ENCODE measurements around the gene FRMPD1. TPM values are rescaled to one million over a fixed set of nuclear protein-coding genes. Genes with fewer than 3 reads are reported as not detected.

Gene FRMPD1
- total RNA-seq, 1 donor = not detected

GRCh38 chr9:37643214-37643613 is 7.5 kb upstream of the FRMPD1 start:
- Histone ChIP-seq H3K4me3 (ENCODE audit: low read length) (no peak overlapping the region), H3K9me3 (ENCODE audit: low read depth, low read length) (no peaks in the 10 kb centered on the region), H3K27me3 (ENCODE audit: insufficient read depth, low read length) (peaks cover 15% of the 10 kb centered on the region), H3K4me1 (ENCODE audit: insufficient read depth, low read length) (no peaks in the 10 kb centered on the region)

DNA sequence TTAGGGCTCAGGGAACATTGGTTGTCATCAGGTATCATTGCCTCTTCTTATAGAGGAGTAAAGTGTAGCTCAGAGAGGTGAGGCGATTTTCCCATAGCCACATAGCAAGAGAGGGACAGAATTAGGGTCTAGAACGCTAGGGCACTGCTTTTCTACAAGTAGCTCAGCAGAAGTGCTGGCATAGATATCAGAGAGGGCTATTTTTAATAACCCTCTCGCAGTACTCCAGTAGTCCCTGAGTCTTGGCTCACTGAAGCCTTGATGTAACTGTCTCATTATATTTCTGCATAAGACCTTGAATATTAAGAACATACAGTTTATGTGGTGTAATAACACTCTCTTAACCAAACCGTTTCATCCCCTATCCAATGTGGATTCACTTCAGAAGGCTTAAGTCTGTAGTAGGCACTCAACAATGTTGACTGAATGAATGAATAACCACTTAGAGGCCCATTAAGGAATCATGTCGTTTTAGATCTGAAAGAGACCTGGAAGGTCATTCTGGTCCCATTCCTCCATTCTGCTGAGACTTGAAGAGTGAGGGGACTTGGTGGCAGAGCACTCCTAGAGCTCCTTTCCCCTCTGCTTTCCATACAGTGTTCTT is 4.7 kb upstream of the FRMPD1 start:
- H3K9me3 ChIP-seq (ENCODE audit: low read depth, low read length) = no peaks in the 10 kb centered on the region
- peaks cover 36% of the 10 kb centered on the region for H3K27me3 ChIP-seq (ENCODE audit: insufficient read depth, low read length)
- H3K4me3 ChIP-seq (ENCODE audit: low read length) = no peak overlapping the region
- peaks cover 4% of the 10 kb centered on the region for H3K4me1 ChIP-seq (ENCODE audit: insufficient read depth, low read length)

DNA sequence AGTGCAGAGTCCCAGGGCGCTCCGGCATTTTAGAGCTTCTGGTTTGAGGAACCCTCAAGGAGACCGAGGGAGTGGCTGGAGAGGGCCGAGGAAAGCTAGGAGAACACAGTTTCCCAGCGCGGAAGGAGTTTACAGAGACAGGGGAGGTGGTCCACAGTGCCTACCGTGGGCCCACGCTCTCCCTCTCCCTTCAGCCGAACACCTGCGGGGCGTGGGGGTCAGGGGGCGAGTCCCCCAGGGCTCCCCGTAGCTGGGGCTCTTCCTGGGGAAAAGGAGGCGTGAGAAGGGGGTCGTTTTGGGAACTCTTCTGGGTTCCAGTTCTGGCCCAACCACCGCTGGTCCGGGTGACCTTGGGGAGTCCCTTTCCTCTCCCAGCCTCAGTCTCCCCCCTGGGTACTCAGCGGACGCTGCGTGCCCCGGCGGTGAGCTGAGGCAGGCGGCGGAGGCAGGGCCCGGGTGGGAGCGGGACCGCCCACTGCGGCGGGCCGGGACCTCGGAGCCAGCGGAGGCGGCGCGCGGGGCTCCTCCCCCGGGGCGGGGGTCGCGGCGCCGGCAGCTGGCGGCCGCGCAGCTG is 368 bp upstream of the FRMPD1 start:
- Histone ChIP-seq H3K4me1 (ENCODE audit: insufficient read depth, low read length) (peaks cover 10% of the 10 kb centered on the region), H3K27me3 (ENCODE audit: insufficient read depth, low read length) (peaks cover 58% of the 10 kb centered on the region), H3K9me3 (ENCODE audit: low read depth, low read length) (no peaks in the 10 kb centered on the region), H3K4me3 (ENCODE audit: low read length) (no peak overlapping the region)

GRCh38 chr9:37652261-37652660 is 1.5 kb downstream of the FRMPD1 start:
- Histone ChIP-seq H3K4me1 (ENCODE audit: insufficient read depth, low read length) (peaks cover 10% of the 10 kb centered on the region), H3K4me3 (ENCODE audit: low read length) (no peak overlapping the region), H3K9me3 (ENCODE audit: low read depth, low read length) (no peaks in the 10 kb centered on the region), H3K27me3 (ENCODE audit: insufficient read depth, low read length) (peaks cover 59% of the 10 kb centered on the region)

DNA sequence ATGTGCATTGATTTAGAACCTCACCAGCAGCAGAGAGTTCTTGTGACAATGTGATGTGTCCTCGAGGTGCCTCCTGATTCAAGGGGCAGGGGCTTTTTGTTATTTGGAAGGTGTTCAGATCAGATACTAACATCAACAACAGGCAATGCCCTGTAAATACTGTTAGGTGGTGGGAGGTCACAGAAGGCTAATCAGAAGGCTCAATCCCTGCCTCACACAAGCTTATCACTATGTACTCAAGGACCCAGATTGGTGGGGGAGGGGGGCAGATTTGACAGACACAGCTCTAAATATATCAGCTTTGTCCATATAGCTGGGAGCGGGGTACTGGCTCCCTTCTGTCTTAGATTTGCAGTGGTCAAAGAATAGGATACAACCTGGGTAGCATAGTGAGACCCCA is 2.6 kb downstream of the FRMPD1 start:
- peaks cover 55% of the 10 kb centered on the region for H3K27me3 ChIP-seq (ENCODE audit: insufficient read depth, low read length)
- peaks cover 10% of the 10 kb centered on the region for H3K4me1 ChIP-seq (ENCODE audit: insufficient read depth, low read length)
- no peaks in the 10 kb centered on the region for H3K9me3 ChIP-seq (ENCODE audit: low read depth, low read length)
- no peak overlapping the region for H3K4me3 ChIP-seq (ENCODE audit: low read length)

DNA sequence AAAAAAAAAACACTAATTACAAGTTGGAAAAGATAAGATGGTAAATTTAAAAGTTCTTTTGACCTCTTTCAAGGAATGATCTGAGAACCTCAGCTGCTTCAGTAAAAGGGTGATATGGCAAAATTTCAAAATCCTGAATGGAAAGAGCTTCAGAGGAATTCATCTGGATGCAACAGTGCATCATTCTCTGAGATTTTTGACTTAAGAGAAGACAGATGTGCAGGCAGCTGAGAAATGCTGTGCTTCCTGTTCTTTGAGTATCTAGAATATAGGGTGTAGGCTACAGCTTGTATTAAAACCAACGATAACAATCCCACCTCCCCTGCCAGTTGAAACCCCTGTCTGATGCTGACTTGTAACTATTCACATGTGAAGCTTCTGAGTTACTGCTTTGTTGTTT is 6.2 kb downstream of the FRMPD1 start:
- H3K4me3 ChIP-seq (ENCODE audit: low read length) = no peak overlapping the region
- H3K4me1 ChIP-seq (ENCODE audit: insufficient read depth, low read length) = no peaks in the 10 kb centered on the region
- H3K9me3 ChIP-seq (ENCODE audit: low read depth, low read length) = no peaks in the 10 kb centered on the region
- peaks cover 27% of the 10 kb centered on the region for H3K27me3 ChIP-seq (ENCODE audit: insufficient read depth, low read length)

DNA sequence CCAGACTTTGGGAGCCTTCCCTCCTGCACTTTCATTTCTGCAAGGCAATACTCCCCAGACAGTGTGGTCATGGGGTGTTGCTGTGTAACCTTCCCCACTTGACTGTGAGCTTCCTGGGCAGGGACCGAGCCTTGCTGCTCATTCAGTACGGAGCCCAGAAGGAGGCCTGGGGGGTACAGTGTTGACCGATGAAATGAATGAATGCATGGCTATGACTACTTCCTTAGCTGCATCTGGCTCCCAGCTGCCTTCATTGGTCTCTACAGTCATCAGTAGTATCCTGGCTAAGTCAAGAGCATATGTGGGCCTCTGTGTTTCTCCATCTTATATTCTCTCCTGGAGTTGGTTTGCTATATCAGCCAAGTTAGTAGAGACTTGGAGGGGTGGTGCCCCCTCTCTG is 9.9 kb downstream of the FRMPD1 start:
- Histone ChIP-seq H3K27me3 (ENCODE audit: insufficient read depth, low read length) (peaks cover 2% of the 10 kb centered on the region), H3K4me3 (ENCODE audit: low read length) (no peak overlapping the region), H3K4me1 (ENCODE audit: insufficient read depth, low read length) (no peaks in the 10 kb centered on the region), H3K9me3 (ENCODE audit: low read depth, low read length) (no peaks in the 10 kb centered on the region)

GRCh38 chr9:37663926-37664325 is 13.2 kb downstream of the FRMPD1 start:
- H3K27me3 ChIP-seq (ENCODE audit: insufficient read depth, low read length) = no peaks in the 10 kb centered on the region
- H3K4me1 ChIP-seq (ENCODE audit: insufficient read depth, low read length) = no peaks in the 10 kb centered on the region
- H3K9me3 ChIP-seq (ENCODE audit: low read depth, low read length) = no peaks in the 10 kb centered on the region
- H3K4me3 ChIP-seq (ENCODE audit: low read length) = no peak overlapping the region

GRCh38 chr9:37667706-37668105 is 17.0 kb downstream of the FRMPD1 start:
- H3K9me3 ChIP-seq (ENCODE audit: low read depth, low read length) = no peaks in the 10 kb centered on the region
- no peaks in the 10 kb centered on the region for H3K27me3 ChIP-seq (ENCODE audit: insufficient read depth, low read length)
- no peaks in the 10 kb centered on the region for H3K4me1 ChIP-seq (ENCODE audit: insufficient read depth, low read length)
- H3K4me3 ChIP-seq (ENCODE audit: low read length) = no peak overlapping the region

- Histone ChIP-seq H3K4me3 (ENCODE audit: low read length) (no peak overlapping the region), H3K9me3 (ENCODE audit: low read depth, low read length) (no peaks in the 10 kb centered on the region), H3K4me1 (ENCODE audit: insufficient read depth, low read length) (no peaks in the 10 kb centered on the region), H3K27me3 (ENCODE audit: insufficient read depth, low read length) (no peaks in the 10 kb centered on the region)
Observed at GRCh38 chr9:37668116-37668601, 17.4 kb downstream of the FRMPD1 start.

DNA sequence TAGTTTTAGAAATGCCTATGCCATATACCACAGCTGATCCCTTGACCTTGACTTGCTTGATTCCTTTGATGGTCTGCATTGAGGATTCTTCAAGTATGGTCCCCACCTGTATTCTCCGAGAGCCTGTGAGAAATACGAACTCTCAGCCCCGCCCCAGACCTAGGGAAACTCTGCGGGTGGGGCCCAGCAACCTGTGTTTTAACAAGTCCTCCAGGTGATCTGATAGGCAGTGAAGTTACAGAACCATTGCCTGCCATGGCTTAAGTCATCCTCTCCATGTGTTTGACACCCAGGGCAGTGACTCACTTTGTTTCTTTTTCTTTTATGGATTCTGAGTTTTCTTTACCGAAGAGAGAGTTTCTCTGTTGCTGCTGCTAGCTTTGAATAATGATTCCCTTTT is 18.5 kb downstream of the FRMPD1 start:
- no peak overlapping the region for H3K4me3 ChIP-seq (ENCODE audit: low read length)
- no peaks in the 10 kb centered on the region for H3K4me1 ChIP-seq (ENCODE audit: insufficient read depth, low read length)
- no peaks in the 10 kb centered on the region for H3K9me3 ChIP-seq (ENCODE audit: low read depth, low read length)
- H3K27me3 ChIP-seq (ENCODE audit: insufficient read depth, low read length) = no peaks in the 10 kb centered on the region

DNA sequence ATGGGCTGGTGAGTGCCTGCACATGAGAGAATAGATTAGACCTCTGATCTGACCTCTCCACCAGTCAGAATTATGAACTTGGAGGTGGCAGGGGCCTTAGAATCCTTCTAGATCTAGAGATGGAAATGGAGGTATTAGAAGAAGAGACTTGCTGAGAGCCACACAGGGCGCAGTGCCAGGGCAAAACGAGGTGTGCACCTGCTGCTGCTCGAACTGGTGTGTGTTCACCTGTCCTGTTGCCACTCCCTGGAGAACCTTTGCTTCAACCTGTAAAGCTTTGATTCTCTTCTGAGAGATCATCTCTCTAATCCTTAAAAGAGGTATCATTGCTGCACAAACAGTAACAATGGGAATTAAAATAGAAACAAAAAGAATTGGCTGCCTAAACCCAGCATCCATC is 24.9 kb downstream of the FRMPD1 start:
- H3K4me3 ChIP-seq (ENCODE audit: low read length) = no peak overlapping the region
- no peaks in the 10 kb centered on the region for H3K4me1 ChIP-seq (ENCODE audit: insufficient read depth, low read length)
- no peaks in the 10 kb centered on the region for H3K9me3 ChIP-seq (ENCODE audit: low read depth, low read length)
- H3K27me3 ChIP-seq (ENCODE audit: insufficient read depth, low read length) = no peaks in the 10 kb centered on the region

DNA sequence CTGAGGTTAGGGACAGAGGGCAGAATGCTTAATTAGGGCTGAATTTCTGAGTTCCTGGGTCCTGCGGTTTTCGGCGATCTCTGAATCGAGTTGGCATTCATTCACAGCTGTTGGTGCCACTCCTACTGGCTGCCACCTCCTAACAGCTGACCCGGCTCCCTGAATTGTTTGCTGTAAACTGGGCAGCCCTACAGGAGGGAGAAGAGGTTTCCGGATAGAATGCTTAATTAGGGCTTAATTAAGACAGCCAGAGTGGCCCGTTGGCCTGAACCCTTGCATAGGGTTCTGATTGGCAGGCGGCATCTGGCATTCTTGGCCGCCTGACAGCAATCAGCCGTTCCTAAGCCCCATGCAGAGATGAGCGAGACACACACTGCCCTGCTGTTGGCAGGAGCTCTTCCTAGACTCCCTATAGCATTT is 25.7 kb downstream of the FRMPD1 start:
- H3K27me3 ChIP-seq (ENCODE audit: insufficient read depth, low read length) = no peaks in the 10 kb centered on the region
- no peak overlapping the region for H3K4me3 ChIP-seq (ENCODE audit: low read length)
- no peaks in the 10 kb centered on the region for H3K4me1 ChIP-seq (ENCODE audit: insufficient read depth, low read length)
- no peaks in the 10 kb centered on the region for H3K9me3 ChIP-seq (ENCODE audit: low read depth, low read length)

DNA sequence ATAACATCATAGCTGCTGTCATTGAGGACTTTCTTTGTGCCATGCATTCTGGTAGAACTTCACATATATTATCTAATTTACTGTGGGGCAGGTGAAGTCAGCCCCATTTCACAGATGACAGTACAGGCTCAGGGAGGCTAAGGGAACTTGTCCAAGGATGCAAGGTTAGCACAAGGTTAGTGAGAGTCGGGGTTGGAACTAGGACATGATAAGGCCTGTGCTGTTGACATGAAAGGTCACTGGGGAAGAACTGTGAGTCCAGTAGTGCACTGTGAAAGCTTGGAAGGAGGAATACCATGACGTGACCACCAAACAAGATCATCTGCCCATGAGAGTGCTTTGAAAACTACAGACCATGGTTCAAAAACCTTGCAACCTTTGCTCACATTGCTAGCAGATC is 26.7 kb downstream of the FRMPD1 start:
- H3K4me3 ChIP-seq (ENCODE audit: low read length) = no peak overlapping the region
- H3K9me3 ChIP-seq (ENCODE audit: low read depth, low read length) = no peaks in the 10 kb centered on the region
- peaks cover 4% of the 10 kb centered on the region for H3K27me3 ChIP-seq (ENCODE audit: insufficient read depth, low read length)
- no peaks in the 10 kb centered on the region for H3K4me1 ChIP-seq (ENCODE audit: insufficient read depth, low read length)

- Histone ChIP-seq H3K4me1 (ENCODE audit: insufficient read depth, low read length) (no peaks in the 10 kb centered on the region), H3K27me3 (ENCODE audit: insufficient read depth, low read length) (peaks cover 5% of the 10 kb centered on the region), H3K4me3 (ENCODE audit: low read length) (no peak overlapping the region), H3K9me3 (ENCODE audit: low read depth, low read length) (no peaks in the 10 kb centered on the region)
Observed at GRCh38 chr9:37678789-37679273, 28.1 kb downstream of the FRMPD1 start.

All from mononuclear cell (primary cell).